T-helper 1 cell treated with Interleukin-12 subunit alpha and Interleukin-12 subunit beta and Interleukin-4 antibody, amounts not matched to agents 30 ng/mL and 1 ng/mL, for 36 hours (primary cell): Measurements from ENCODE around the gene ARHGAP36. TPM values are rescaled to one million over a fixed set of nuclear protein-coding genes. Genes with fewer than 3 reads are reported as not detected.

Experiments used
- intact Hi-C: fragments of 100-400 bp; cut with micrococcal nuclease; formaldehyde crosslinking; loops from one replicate; pipeline ENCODE4 v1.15.1; 2024
- total RNA-seq: library from RNA; stranded (reverse); gene quantifications from 2 replicates; pipeline ENCODE4 v1.2.3, GENCODE V29; 2022

Gene ARHGAP36
- total RNA-seq, 1 donor from 2014 or later = not detected

GRCh38 chrX:131072871-131073571 lies 14.9 kb downstream of the ARHGAP36 start:
- intact Hi-C loops = no loop called here

- intact Hi-C loops = no loop called here
Measured at GRCh38 chrX:131073607-131074006, 15.5 kb downstream of the ARHGAP36 start.

GRCh38 chrX:131081772-131082740 lies 23.9 kb downstream of the ARHGAP36 start:
- intact Hi-C loops = no loop called here

- intact Hi-C loops = no loop called here
Measured at GRCh38 chrX:131083510-131084142, 25.5 kb downstream of the ARHGAP36 start.

GRCh38 chrX:131084145-131084544 lies 26.0 kb downstream of the ARHGAP36 start:
- intact Hi-C loops = no loop called here

GRCh38 chrX:131136776-131137175 lies 78.6 kb downstream of the ARHGAP36 start:
- intact Hi-C loops = loop anchor here (10.0 kb wide), 1 partner anchor 1348 kb away; the partner anchor contains the start of gene MBNL3

- intact Hi-C loops = loop anchor here (10.0 kb wide), 1 partner anchor 1346 kb away; the partner anchor contains the start of gene MBNL3
Measured at GRCh38 chrX:131139072-131139471, 80.9 kb downstream of the ARHGAP36 start.

Other genes starting within 250 kb of the ARHGAP36 start
- 12.7 TPM in 2 replicates for gene ENOX2, start 155.1 kb upstream of the ARHGAP36 start, total RNA-seq
- gene IGSF1, start 231.0 kb downstream of the ARHGAP36 start, total RNA-seq = not detected in 2 replicates